C4-2B (cell line): ENCODE measurements around the gene LRRC42.
"Not testable (repeated sequence)": the region's sequence is repeated elsewhere in the genome, so short reads cannot be mapped to it uniquely, and the experiment has no call there.

Experiments used
- ZFX ChIP-seq: fragments of 450-650 bp; IDR thresholded peaks from 2 replicates; pipeline ENCODE4 v1.6.1; 2017
- TF ChIP-seq, protein P1 (sequence below): fragments of 450-650 bp; conservative IDR thresholded peaks from 2 replicates; pipeline ENCODE4 v1.5.1; 2017; ENCODE audit warnings: mild to moderate bottlenecking

DNA sequence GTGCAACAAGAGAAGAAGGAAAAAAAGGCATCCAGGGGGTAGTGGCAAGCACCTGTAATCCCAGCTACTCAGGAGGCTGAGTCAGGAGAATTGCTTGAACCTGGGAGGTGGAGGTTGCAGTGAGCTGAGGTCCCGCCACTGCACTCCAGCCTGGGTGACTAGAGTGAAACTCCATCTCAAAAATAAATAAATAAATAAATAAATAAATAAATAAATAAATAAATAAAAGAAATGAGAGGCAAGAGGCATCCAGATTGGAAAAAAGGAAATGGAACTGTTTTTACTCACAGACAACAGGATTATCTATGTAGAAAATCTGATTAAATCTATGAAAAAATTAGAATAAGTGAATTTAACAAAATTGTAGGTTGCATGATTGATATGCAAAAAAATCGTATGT, 48.4 kb downstream of the LRRC42 start:
- TF ChIP-seq, protein P1, sequence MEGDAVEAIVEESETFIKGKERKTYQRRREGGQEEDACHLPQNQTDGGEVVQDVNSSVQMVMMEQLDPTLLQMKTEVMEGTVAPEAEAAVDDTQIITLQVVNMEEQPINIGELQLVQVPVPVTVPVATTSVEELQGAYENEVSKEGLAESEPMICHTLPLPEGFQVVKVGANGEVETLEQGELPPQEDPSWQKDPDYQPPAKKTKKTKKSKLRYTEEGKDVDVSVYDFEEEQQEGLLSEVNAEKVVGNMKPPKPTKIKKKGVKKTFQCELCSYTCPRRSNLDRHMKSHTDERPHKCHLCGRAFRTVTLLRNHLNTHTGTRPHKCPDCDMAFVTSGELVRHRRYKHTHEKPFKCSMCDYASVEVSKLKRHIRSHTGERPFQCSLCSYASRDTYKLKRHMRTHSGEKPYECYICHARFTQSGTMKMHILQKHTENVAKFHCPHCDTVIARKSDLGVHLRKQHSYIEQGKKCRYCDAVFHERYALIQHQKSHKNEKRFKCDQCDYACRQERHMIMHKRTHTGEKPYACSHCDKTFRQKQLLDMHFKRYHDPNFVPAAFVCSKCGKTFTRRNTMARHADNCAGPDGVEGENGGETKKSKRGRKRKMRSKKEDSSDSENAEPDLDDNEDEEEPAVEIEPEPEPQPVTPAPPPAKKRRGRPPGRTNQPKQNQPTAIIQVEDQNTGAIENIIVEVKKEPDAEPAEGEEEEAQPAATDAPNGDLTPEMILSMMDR, result not testable (repeated sequence)
- TF ChIP-seq ZFX, result not testable (repeated sequence)
